Fibroblast of lung (primary cell): ENCODE measurements around the gene FBL. TPM values are rescaled to one million over a fixed set of nuclear protein-coding genes. Genes with fewer than 3 reads are reported as not detected.

Experiments used
- DNase-seq, 2 donors: peaks; one replicate each; pipeline versions ENCODE4 v3.0.0 to v3.0.0-alpha.2; 2010; ENCODE audit warnings: low read depth in 2 of 2
- H2AFZ ChIP-seq: 2 replicates; pipeline ENCODE4 v1.5.1; 2012; ENCODE audit warnings: low read length, control low read depth, inconsistent platforms
- H3K27ac ChIP-seq: 2 replicates; pipeline ENCODE4 v1.5.1; 2011; ENCODE audit warnings: low read length, control low read depth; ENCODE audit not compliant: insufficient read depth
- H3K27me3 ChIP-seq: 2 replicates; pipeline ENCODE4 v1.5.1; 2011; ENCODE audit warnings: mild to moderate bottlenecking, low read length; ENCODE audit not compliant: control insufficient read depth, insufficient read depth
- H3K36me3 ChIP-seq: 2 replicates; pipeline ENCODE4 v1.5.1; 2011; ENCODE audit warnings: low read length; ENCODE audit not compliant: control insufficient read depth, insufficient read depth
- H3K4me1 ChIP-seq: 2 replicates; pipeline ENCODE4 v1.5.1; 2011; ENCODE audit warnings: low read length; ENCODE audit not compliant: control insufficient read depth, insufficient read depth; ENCODE audit errors: extremely low read depth
- H3K4me2 ChIP-seq: 2 replicates; pipeline ENCODE4 v1.5.1; 2011; ENCODE audit warnings: low read length, control low read depth; ENCODE audit not compliant: insufficient read depth; ENCODE audit errors: extremely low read depth
- H3K4me3 ChIP-seq, 4 experiments: fragments of 200-600 bp in 1 of 4; sonication (generic) in 1 of 4; replicated peaks in 1 of 4; 2 replicates each; pipeline ENCODE4 v1.5.1; 2011 to 2016; ENCODE audit warnings: low read length in 4 of 4, low read depth in 3 of 4, mild to moderate bottlenecking in 3 of 4, control low read depth in 2 of 4, inconsistent platforms in 1 of 4, mixed read lengths in 1 of 4; ENCODE audit not compliant: insufficient read depth in 1 of 4; ENCODE audit errors: control extremely low read depth in 1 of 4
- H3K79me2 ChIP-seq: 2 replicates; pipeline ENCODE4 v1.5.1; 2012; ENCODE audit warnings: mild to moderate bottlenecking, low read length, inconsistent platforms; ENCODE audit not compliant: control insufficient read depth, insufficient read depth
- H3K9ac ChIP-seq: 2 replicates; pipeline ENCODE4 v1.5.1; 2011; ENCODE audit warnings: mild to moderate bottlenecking, low read length, control low read depth; ENCODE audit not compliant: insufficient read depth
- H3K9me3 ChIP-seq: 2 replicates; pipeline ENCODE4 v1.5.1; 2012; ENCODE audit warnings: low read depth, low read length; ENCODE audit not compliant: control insufficient read depth, insufficient read depth
- H4K20me1 ChIP-seq: 2 replicates; pipeline ENCODE4 v1.5.1; 2011; ENCODE audit warnings: low read length; ENCODE audit not compliant: control insufficient read depth, insufficient read depth; ENCODE audit errors: extremely low read depth
- CTCF ChIP-seq, 2 donors: IDR thresholded peaks in 1 of 2; conservative IDR thresholded peaks in 1 of 2; 1 replicate in 1 of 2; 2 replicates in 1 of 2; pipeline ENCODE4 v1.5.1; 2011 to 2012; ENCODE audit warnings: low read length in 2 of 2, control low read depth in 1 of 2, inconsistent platforms in 1 of 2, low read depth in 1 of 2, mild to moderate bottlenecking in 1 of 2
- EZH2 ChIP-seq: IDR thresholded peaks from 2 replicates; pipeline ENCODE4 v1.5.1; 2012; ENCODE audit warnings: low read length, control low read depth, mild to moderate bottlenecking; ENCODE audit errors: missing control alignments
- polyA plus RNA-seq, 2 donors: library from polyadenylated mRNA; depleted of rRNA in 1 of 2; stranded (reverse) in 1 of 2; unstranded in 1 of 2; fragments of >200 nt; gene quantifications; 2 replicates each; pipeline ENCODE4 v1.2.1, GENCODE V29; 2011 to 2012; ENCODE audit warnings: missing spikeins in 1 of 2
- total RNA-seq: library from RNA; depleted of rRNA; stranded (reverse); fragments of >200 nt; gene quantifications from 2 replicates; pipeline ENCODE4 v1.2.1, GENCODE V29; 2014

The FBL gene
- total and polyA plus RNA-seq, 2 donors (not counting 1 experiment from before 2014, with no cell fraction given), result 127 to 177 TPM

- no peak for DNase-seq
- Histone ChIP-seq H3K79me2 (peaks cover 5% of the 10 kb centered on the region), H3K9ac (no peak overlapping the region), H4K20me1 (no peaks in the 10 kb centered on the region), H3K27me3 (no peaks in the 10 kb centered on the region), H3K9me3 (no peaks in the 10 kb centered on the region), H3K36me3 (peaks cover 16% of the 10 kb centered on the region), H3K4me3 (no peak overlapping the region), H3K4me1 (peaks cover 5% of the 10 kb centered on the region), H3K27ac (no peak overlapping the region), H3K4me2 (no peak overlapping the region), H2AFZ (no peak overlapping the region)
- no peak for TF ChIP-seq EZH2
- TF ChIP-seq CTCF (conservative IDR thresholded peaks at IDR 0.05 in 1 of 2, IDR thresholded peaks at IDR 0.05 in 1 of 2; ENCODE audit: low read depth in 1 of 2, low read length in 2 of 2), result no peak
These were observed 17.5 kb downstream of the FBL start for GRCh38 chr19:39828654-39829032.

- no peaks in the 10 kb centered on the region for H3K9me3 ChIP-seq
These were observed 18.0 kb downstream of the FBL start for GRCh38 chr19:39828015-39828653.

GRCh38 chr19:39827216-39827615, 19.0 kb downstream of the FBL start:
- no peak overlapping the region for H3K4me3 ChIP-seq
- H3K79me2 ChIP-seq, result no peaks in the 10 kb centered on the region
- peaks cover 2% of the 10 kb centered on the region for H3K4me1 ChIP-seq
- H4K20me1 ChIP-seq, result no peaks in the 10 kb centered on the region
- no peak for DNase-seq
- no peaks in the 10 kb centered on the region for H3K27me3 ChIP-seq
- no peak overlapping the region for H3K4me2 ChIP-seq
- peaks cover 16% of the 10 kb centered on the region for H3K36me3 ChIP-seq
- H3K9me3 ChIP-seq, result no peaks in the 10 kb centered on the region
- no peak overlapping the region for H3K9ac ChIP-seq
- no peak overlapping the region for H2AFZ ChIP-seq
- no peak overlapping the region for H3K27ac ChIP-seq
- TF ChIP-seq EZH2 (no peak), CTCF (conservative IDR thresholded peaks at IDR 0.05 in 1 of 2, IDR thresholded peaks at IDR 0.05 in 1 of 2; ENCODE audit: low read depth in 1 of 2, low read length in 2 of 2) (no peak)

More at GRCh38 chr19:39828015-39828653, 18.0 kb downstream of the FBL start:
- no peak for TF ChIP-seq EZH2
- no peak for TF ChIP-seq CTCF (conservative IDR thresholded peaks at IDR 0.05 in 1 of 2, IDR thresholded peaks at IDR 0.05 in 1 of 2; ENCODE audit: low read depth in 1 of 2, low read length in 2 of 2)
- Histone ChIP-seq H3K27ac (no peak overlapping the region), H3K27me3 (no peaks in the 10 kb centered on the region), H3K4me1 (peaks cover 5% of the 10 kb centered on the region), H2AFZ (no peak overlapping the region), H3K4me2 (no peak overlapping the region), H3K4me3 (no peak overlapping the region), H3K9ac (no peak overlapping the region), H3K36me3 (peaks cover 16% of the 10 kb centered on the region), H3K79me2 (peaks cover 5% of the 10 kb centered on the region), H4K20me1 (no peaks in the 10 kb centered on the region)
- DNase-seq, result no peak
